Loucy (cell line): ENCODE measurements around the gene MUCL1.
"Not testable (repeated sequence)": the region's sequence is repeated elsewhere in the genome, so short reads cannot be mapped to it uniquely, and the experiment has no call there.

Source experiments
- H2AFZ ChIP-seq: fragments of 200-600 bp; sonication (generic); 2 replicates; pipeline ENCODE4 v1.6.0; 2016; ENCODE audit warnings: antibody characterized with exemption, mild to moderate bottlenecking, low read length, moderate library complexity
- H3F3A ChIP-seq: fragments of 200-600 bp; 2 replicates; pipeline ENCODE4 v1.6.0; 2016; ENCODE audit warnings: antibody characterized with exemption, low read depth, mild to moderate bottlenecking
- H3K27me3 ChIP-seq: fragments of 200-600 bp; sonication (generic); 2 replicates; pipeline ENCODE4 v1.6.1; 2014; ENCODE audit warnings: low read length, mild to moderate bottlenecking; ENCODE audit not compliant: insufficient read depth, poor library complexity, severe bottlenecking
- H3K36me3 ChIP-seq: fragments of 200-600 bp; sonication (generic); 2 replicates; pipeline ENCODE4 v1.6.1; 2016; ENCODE audit warnings: low read length; ENCODE audit not compliant: insufficient read depth
- H3K4me1 ChIP-seq: fragments of 200-600 bp; sonication (generic); 2 replicates; pipeline ENCODE4 v1.5.1; 2014; ENCODE audit warnings: low read length, mild to moderate bottlenecking; ENCODE audit not compliant: insufficient read depth, poor library complexity, severe bottlenecking
- H3K4me2 ChIP-seq: fragments of 200-600 bp; sonication (generic); 2 replicates; pipeline ENCODE4 v1.6.0; 2014; ENCODE audit warnings: antibody characterized with exemption, low read length, low read depth, mild to moderate bottlenecking; ENCODE audit not compliant: poor library complexity, severe bottlenecking
- H3K4me3 ChIP-seq: fragments of 200-600 bp; sonication (generic); 2 replicates; pipeline ENCODE4 v1.5.1; 2014; ENCODE audit warnings: low read length, mild to moderate bottlenecking, mixed read lengths; ENCODE audit not compliant: poor library complexity, severe bottlenecking
- H3K79me2 ChIP-seq: fragments of 200-600 bp; sonication (generic); 2 replicates; pipeline ENCODE4 v1.6.1; 2014; ENCODE audit warnings: low read length; ENCODE audit not compliant: insufficient read depth
- H3K9ac ChIP-seq: fragments of 200-600 bp; sonication (generic); 2 replicates; pipeline ENCODE4 v1.6.0; 2014; ENCODE audit warnings: mild to moderate bottlenecking, low read depth, low read length, moderate library complexity; ENCODE audit not compliant: poor library complexity, severe bottlenecking
- H3K9me2 ChIP-seq: fragments of 200-600 bp; sonication (generic); replicated peaks from 2 replicates; pipeline ENCODE4 v1.6.1; 2016; ENCODE audit warnings: low read depth, low read length, mixed read lengths
- H3K9me3 ChIP-seq: fragments of 200-600 bp; sonication (generic); 2 replicates; pipeline ENCODE4 v1.6.1; 2014; ENCODE audit warnings: mild to moderate bottlenecking, antibody characterized with exemption, low read length, low read depth; ENCODE audit not compliant: insufficient read depth
- H4K20me1 ChIP-seq: fragments of 200-600 bp; sonication (generic); 2 replicates; pipeline ENCODE4 v1.6.0; 2014; ENCODE audit warnings: antibody characterized with exemption, low read length, mild to moderate bottlenecking; ENCODE audit not compliant: insufficient read depth, poor library complexity, severe bottlenecking
- CTCF ChIP-seq: fragments of 200-600 bp; sonication (generic); conservative IDR thresholded peaks from 2 replicates; pipeline ENCODE4 v1.5.1; 2014; ENCODE audit warnings: mild to moderate bottlenecking, antibody characterized with exemption, low read length
- EZH2phosphoT487 ChIP-seq: fragments of 200-600 bp; IDR thresholded peaks from 2 replicates; pipeline ENCODE4 v1.6.1; 2018; ENCODE audit warnings: antibody characterized with exemption, mild to moderate bottlenecking, moderate library complexity, borderline replicate concordance

The MUCL1 gene

DNA sequence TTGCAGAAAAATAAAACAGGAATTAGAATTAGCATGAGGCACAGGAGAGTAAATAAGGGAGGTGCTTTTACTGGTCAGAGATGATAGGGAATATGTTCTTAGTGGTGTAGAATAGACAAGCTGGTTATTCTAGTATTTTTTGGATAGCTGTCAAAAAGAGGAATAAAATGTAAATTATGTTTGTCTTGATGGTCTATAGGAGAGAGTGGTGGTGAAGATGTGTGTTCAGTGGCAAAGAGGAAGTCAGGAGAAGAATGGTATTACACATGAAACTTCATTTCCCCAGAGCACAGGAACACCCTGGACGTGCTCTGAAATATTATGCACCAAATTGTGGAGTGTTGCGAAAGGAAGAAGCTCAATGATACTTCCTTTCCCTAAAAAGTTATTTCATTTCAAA is 27.8 kb downstream of the MUCL1 start:
- no peak overlapping the region for H3K4me2 ChIP-seq
- H3K79me2 ChIP-seq, result no peaks in the 10 kb centered on the region
- TF ChIP-seq EZH2phosphoT487, result no peak
- TF ChIP-seq CTCF, result no peak
- no peaks in the 10 kb centered on the region for H3K4me1 ChIP-seq
- H3K9me3 ChIP-seq, result no peaks in the 10 kb centered on the region
- H3K36me3 ChIP-seq, result no peaks in the 10 kb centered on the region
- H3K9me2 ChIP-seq, result no peaks in the 10 kb centered on the region
- no peaks in the 10 kb centered on the region for H4K20me1 ChIP-seq
- H3K4me3 ChIP-seq, result no peak overlapping the region
- H2AFZ ChIP-seq, result no peak overlapping the region
- H3K27me3 ChIP-seq, result no peaks in the 10 kb centered on the region
- H3K9ac ChIP-seq, result no peak overlapping the region
- no peaks in the 10 kb centered on the region for H3F3A ChIP-seq

DNA sequence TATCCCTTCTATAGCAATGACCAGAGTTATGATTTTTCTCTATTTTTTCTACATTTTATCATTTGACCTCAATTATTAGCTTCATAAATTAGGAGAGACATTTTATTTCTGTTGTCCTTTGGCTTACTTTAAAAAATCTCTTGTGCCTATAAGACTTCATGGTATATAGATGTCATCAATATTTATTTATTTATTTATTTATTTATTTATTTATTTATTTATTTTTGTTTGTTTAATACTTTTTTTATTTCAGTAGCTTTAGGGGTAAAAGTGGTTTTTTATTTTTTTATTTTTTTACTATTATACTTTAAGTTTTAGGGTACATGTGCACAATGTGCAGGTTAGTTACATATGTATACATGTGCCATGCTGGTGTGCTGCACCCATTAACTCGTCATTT is 28.3 kb downstream of the MUCL1 start:
- not testable (repeated sequence) for H3K9me2 ChIP-seq, H3K4me3 ChIP-seq, H2AFZ ChIP-seq, H3K4me1 ChIP-seq, H3K4me2 ChIP-seq, H3K27me3 ChIP-seq, H3F3A ChIP-seq, H3K36me3 ChIP-seq, H3K9me3 ChIP-seq, H4K20me1 ChIP-seq, H3K9ac ChIP-seq, H3K79me2 ChIP-seq

GRCh38 chr12:54888428-54888827 is 34.1 kb downstream of the MUCL1 start:
- not testable (repeated sequence) for H3F3A ChIP-seq, H3K4me3 ChIP-seq, H3K4me2 ChIP-seq, H3K27me3 ChIP-seq, H2AFZ ChIP-seq, H3K36me3 ChIP-seq, H3K9me2 ChIP-seq, H4K20me1 ChIP-seq, H3K4me1 ChIP-seq, H3K9me3 ChIP-seq, H3K9ac ChIP-seq, H3K79me2 ChIP-seq

GRCh38 chr12:54890339-54890738 is 36.0 kb downstream of the MUCL1 start:
- no peaks in the 10 kb centered on the region for H3K79me2 ChIP-seq
- TF ChIP-seq CTCF (no peak), EZH2phosphoT487 (no peak)
- no peaks in the 10 kb centered on the region for H3K27me3 ChIP-seq
- no peak overlapping the region for H3K4me3 ChIP-seq
- no peaks in the 10 kb centered on the region for H3K4me1 ChIP-seq
- no peak overlapping the region for H3K4me2 ChIP-seq
- H4K20me1 ChIP-seq, result no peaks in the 10 kb centered on the region
- no peak overlapping the region for H3K9ac ChIP-seq
- no peaks in the 10 kb centered on the region for H3F3A ChIP-seq
- H2AFZ ChIP-seq, result no peak overlapping the region
- no peaks in the 10 kb centered on the region for H3K9me3 ChIP-seq
- no peaks in the 10 kb centered on the region for H3K9me2 ChIP-seq
- H3K36me3 ChIP-seq, result no peaks in the 10 kb centered on the region
